Nephron (organoid): ENCODE measurements around the gene PSMD14.

Experiments
- H3K27ac Mint-ChIP-seq, 3 experiments: 2 replicates each; pipeline ENCODE4 v1.8.0; 2020; ENCODE audit warnings: mixed read lengths in 3 of 3, mild to moderate bottlenecking in 2 of 3, moderate library complexity in 1 of 3
- H3K27me3 Mint-ChIP-seq: 2 replicates; pipeline ENCODE4 v1.8.0; 2021; ENCODE audit warnings: low read depth, mild to moderate bottlenecking, moderate library complexity, mixed read lengths
- H3K36me3 Mint-ChIP-seq: 2 replicates; pipeline ENCODE4 v1.8.0; 2020; ENCODE audit warnings: low read depth, mixed read lengths
- H3K4me1 Mint-ChIP-seq: 2 replicates; pipeline ENCODE4 v1.8.0; 2020; ENCODE audit warnings: mixed read lengths
- H3K4me3 Mint-ChIP-seq, 3 experiments: 2 replicates each; pipeline ENCODE4 v1.8.0; 2020; ENCODE audit warnings: mild to moderate bottlenecking in 3 of 3, mixed read lengths in 3 of 3, moderate library complexity in 2 of 3
- H3K9me3 Mint-ChIP-seq: 2 replicates; pipeline ENCODE4 v1.8.0; 2020; ENCODE audit warnings: mixed read lengths
- TF ChIP-seq, protein P1 (sequence below), 3 experiments: fragments of 200-600 bp; sonication (generic); IDR thresholded peaks; one replicate each; pipeline ENCODE4 v1.5.0; 2021; ENCODE audit warnings: antibody characterized with exemption in 3 of 3; ENCODE audit not compliant: unreplicated experiment in 3 of 3

The PSMD14 gene

DNA sequence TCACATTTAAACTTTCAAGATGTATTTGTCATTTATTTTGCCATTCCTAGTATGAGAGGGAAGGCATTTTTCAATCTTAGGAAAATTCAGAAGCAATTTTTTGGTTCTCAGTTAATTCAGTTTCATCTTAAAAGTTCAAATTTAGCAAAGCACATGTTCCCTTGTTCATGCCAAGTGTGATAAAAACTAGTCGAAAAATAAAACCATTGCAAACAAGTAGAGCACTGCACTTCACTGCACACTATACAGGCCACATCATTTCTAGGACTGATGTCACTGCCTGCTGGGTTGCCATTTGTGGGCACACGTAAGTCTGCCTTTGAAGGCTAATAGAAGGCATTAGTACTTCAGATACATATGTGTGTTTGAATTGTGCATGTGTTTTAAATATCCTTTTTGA is 122.2 kb downstream of the PSMD14 start:
- H3K36me3 Mint-ChIP-seq = no peaks in the 10 kb centered on the region
- H3K4me1 Mint-ChIP-seq = peaks cover 18% of the 10 kb centered on the region
- H3K4me3 Mint-ChIP-seq = no peak overlapping the region
- no peak overlapping the region for H3K27ac Mint-ChIP-seq
- peaks cover 4% of the 10 kb centered on the region for H3K9me3 Mint-ChIP-seq
- peaks cover 96% of the 10 kb centered on the region for H3K27me3 Mint-ChIP-seq
- TF ChIP-seq, protein P1, sequence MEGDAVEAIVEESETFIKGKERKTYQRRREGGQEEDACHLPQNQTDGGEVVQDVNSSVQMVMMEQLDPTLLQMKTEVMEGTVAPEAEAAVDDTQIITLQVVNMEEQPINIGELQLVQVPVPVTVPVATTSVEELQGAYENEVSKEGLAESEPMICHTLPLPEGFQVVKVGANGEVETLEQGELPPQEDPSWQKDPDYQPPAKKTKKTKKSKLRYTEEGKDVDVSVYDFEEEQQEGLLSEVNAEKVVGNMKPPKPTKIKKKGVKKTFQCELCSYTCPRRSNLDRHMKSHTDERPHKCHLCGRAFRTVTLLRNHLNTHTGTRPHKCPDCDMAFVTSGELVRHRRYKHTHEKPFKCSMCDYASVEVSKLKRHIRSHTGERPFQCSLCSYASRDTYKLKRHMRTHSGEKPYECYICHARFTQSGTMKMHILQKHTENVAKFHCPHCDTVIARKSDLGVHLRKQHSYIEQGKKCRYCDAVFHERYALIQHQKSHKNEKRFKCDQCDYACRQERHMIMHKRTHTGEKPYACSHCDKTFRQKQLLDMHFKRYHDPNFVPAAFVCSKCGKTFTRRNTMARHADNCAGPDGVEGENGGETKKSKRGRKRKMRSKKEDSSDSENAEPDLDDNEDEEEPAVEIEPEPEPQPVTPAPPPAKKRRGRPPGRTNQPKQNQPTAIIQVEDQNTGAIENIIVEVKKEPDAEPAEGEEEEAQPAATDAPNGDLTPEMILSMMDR (IDR thresholded peaks at IDR 0.05; ENCODE audit: unreplicated experiment in 3 of 3) = no peak

DNA sequence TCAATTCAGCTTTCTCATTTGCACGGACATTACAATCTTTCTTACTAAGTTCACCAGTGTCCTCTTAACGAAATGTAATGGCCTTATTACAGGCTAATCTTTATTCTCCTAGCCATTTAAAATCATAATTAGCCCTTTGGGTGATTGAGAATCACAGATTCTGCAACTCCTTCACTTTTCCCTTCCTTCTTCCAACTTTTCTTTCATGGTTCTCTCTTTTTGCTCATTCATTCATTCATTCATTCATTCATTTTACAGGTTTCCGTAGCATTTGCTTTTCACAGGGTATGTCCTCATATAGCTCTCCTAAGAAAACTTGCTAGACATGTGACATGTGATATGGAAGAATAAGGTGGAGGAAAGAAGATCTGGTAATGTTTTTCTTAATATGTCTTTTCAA is 123.9 kb downstream of the PSMD14 start:
- TF ChIP-seq, protein P1 (IDR thresholded peaks at IDR 0.05; ENCODE audit: unreplicated experiment in 3 of 3) = no peak
- no peak overlapping the region for H3K4me3 Mint-ChIP-seq
- H3K27me3 Mint-ChIP-seq = peaks cover 93% of the 10 kb centered on the region
- peaks cover 5% of the 10 kb centered on the region for H3K4me1 Mint-ChIP-seq
- peaks cover 4% of the 10 kb centered on the region for H3K9me3 Mint-ChIP-seq
- no peak overlapping the region for H3K27ac Mint-ChIP-seq
- H3K36me3 Mint-ChIP-seq = no peaks in the 10 kb centered on the region

DNA sequence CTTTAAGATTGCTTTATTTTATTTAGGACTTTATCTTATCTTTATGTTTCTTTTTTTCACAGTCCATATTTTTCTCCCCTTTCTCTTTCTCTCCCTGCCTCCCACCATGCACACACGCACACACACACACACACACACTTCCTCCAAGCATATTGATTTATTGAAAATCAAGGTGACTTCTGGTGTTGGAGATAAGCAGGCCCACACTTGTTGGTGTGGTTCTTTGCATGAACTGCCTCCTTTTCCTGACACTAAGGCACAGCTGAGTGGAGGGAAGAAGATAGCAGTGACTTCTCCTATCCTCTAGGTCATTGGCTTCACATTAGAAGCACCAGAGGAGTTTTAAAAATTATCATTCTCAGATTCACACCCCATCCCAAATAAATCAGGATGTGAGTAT is 125.9 kb downstream of the PSMD14 start:
- TF ChIP-seq, protein P1 (IDR thresholded peaks at IDR 0.05; ENCODE audit: unreplicated experiment in 3 of 3) = no peak

DNA sequence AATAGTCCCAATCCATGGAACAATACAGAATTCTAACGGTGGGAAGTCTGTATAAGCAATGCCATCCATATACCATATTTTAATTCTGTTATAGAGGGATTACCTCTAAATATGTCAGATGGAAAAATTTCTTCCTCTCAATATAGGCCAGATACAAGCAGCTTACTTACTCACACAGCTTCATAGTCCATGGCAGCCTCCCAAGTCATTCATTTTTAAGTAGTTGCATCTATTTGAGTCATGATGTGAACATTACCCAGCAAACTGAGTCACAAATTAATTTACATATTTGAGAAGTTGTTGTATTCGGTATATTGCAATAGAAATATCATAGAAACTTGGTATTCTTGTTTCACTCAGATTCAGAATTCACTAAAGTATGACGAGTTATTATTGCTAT is 128.2 kb downstream of the PSMD14 start:
- TF ChIP-seq, protein P1 (IDR thresholded peaks at IDR 0.05; ENCODE audit: unreplicated experiment in 3 of 3) = no peak
- no peaks in the 10 kb centered on the region for H3K9me3 Mint-ChIP-seq
- no peaks in the 10 kb centered on the region for H3K4me1 Mint-ChIP-seq
- no peak overlapping the region for H3K27ac Mint-ChIP-seq
- no peaks in the 10 kb centered on the region for H3K36me3 Mint-ChIP-seq
- no peak overlapping the region for H3K4me3 Mint-ChIP-seq
- peaks cover 70% of the 10 kb centered on the region for H3K27me3 Mint-ChIP-seq

More for the DNA sequence above, 125.9 kb downstream of the PSMD14 start:
- H3K27ac Mint-ChIP-seq = no peak overlapping the region
- H3K9me3 Mint-ChIP-seq = no peaks in the 10 kb centered on the region
- H3K27me3 Mint-ChIP-seq = peaks cover 90% of the 10 kb centered on the region
- no peak overlapping the region for H3K4me3 Mint-ChIP-seq
- H3K4me1 Mint-ChIP-seq = no peaks in the 10 kb centered on the region
- no peaks in the 10 kb centered on the region for H3K36me3 Mint-ChIP-seq

DNA sequence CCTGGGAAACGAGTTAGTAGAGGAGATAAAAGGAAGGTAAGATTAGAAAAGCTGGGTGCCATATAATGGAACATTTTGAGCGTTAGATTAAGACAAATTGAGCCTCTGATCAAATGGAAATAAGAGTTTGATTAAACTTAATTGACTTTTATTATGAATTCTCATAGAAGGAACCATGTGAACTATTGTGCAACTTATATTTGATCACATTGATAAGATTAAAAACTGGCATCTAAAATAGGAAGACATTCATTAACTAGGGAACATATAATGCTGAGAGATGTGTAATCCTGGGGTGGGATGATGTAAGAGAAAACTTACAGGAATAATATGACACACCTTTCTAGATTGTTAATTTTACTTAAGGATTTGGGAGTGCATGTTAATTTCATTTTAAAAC is 130.4 kb downstream of the PSMD14 start:
- Mint-ChIP-seq H3K27ac (no peak overlapping the region), H3K27me3 (peaks cover 64% of the 10 kb centered on the region), H3K4me1 (no peaks in the 10 kb centered on the region), H3K9me3 (no peaks in the 10 kb centered on the region), H3K4me3 (no peak overlapping the region), H3K36me3 (no peaks in the 10 kb centered on the region)
- TF ChIP-seq, protein P1 (IDR thresholded peaks at IDR 0.05; ENCODE audit: unreplicated experiment in 3 of 3) = no peak

DNA sequence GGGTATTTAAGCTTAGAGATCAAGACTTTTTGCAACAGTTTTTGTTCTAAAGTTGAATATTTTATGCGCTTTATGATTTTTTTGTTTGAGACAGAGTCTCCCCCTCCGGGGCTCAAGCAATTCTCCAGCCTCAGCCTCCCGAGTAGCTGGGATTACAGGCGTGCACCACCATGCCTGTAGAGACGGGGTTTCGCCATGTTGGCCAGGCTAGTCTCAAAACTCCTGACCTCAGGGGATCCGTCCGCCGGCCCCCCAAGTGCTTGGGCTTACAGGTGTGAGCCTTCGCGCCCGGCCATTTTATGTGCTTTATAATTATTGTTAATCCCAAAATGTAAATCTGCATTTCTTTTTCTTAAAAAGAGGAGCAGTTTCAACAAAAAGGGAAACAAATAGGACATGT is 136.9 kb downstream of the PSMD14 start:
- TF ChIP-seq, protein P1 (IDR thresholded peaks at IDR 0.05; ENCODE audit: unreplicated experiment in 3 of 3) = no peak
- H3K27ac Mint-ChIP-seq = no peak overlapping the region
- H3K4me3 Mint-ChIP-seq = no peak overlapping the region
- peaks cover 24% of the 10 kb centered on the region for H3K27me3 Mint-ChIP-seq
- H3K36me3 Mint-ChIP-seq = no peaks in the 10 kb centered on the region
- H3K9me3 Mint-ChIP-seq = no peaks in the 10 kb centered on the region
- no peaks in the 10 kb centered on the region for H3K4me1 Mint-ChIP-seq
